ENCODE data around the gene ANKLE2.

ANKLE2 gene

DNA sequence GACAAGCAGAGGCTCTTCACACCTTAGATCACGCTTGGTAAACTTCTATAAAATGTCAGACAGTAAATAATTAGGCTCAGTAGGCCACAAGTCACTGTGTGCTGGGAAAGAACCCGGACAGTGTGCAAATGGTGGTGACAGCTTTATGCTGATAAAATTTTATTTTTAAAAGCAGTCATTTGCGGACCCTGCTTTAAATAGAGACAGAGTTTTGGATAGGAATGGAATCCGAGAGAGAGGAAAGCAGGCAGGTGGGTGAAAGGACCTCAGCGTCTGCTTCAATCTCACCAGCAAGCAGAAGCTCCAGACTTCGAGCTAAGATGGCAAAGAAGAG is 21.4 kb downstream of the ANKLE2 start:
- no peak overlapping the region for H3K4me2 ChIP-seq (ENCODE audit: low read length, poor library complexity, severe bottlenecking)
- H3K4ac ChIP-seq (ENCODE audit: low read depth in 1 of 2, low read length in 2 of 2) = no peak overlapping the region
- no peak overlapping the region for H3K18ac ChIP-seq (ENCODE audit: low read depth in 1 of 2, low read length in 2 of 2)
- H3K9me3 ChIP-seq (ENCODE audit: control insufficient read depth, low read length) = no peaks in the 10 kb centered on the region
- no peak for DNase-seq
- no peak overlapping the region for H2BK15ac ChIP-seq (ENCODE audit: low read depth, poor library complexity, severe bottlenecking)
- H3K27ac ChIP-seq (ENCODE audit: low read length, poor library complexity, severe bottlenecking) = no peak overlapping the region
- H4K8ac ChIP-seq (ENCODE audit: low read length) = no peak overlapping the region
- WGBS = 87% methylated on average over 6 of the region's 6 CpGs
- H2BK12ac ChIP-seq (ENCODE audit: low read length in 2 of 2) = no peak overlapping the region
- peaks cover 29% of the 10 kb centered on the region for H3K79me1 ChIP-seq (replicated peaks; ENCODE audit: low read length, poor library complexity, severe bottlenecking)
- H3K36me3 ChIP-seq (ENCODE audit: control insufficient read depth in 1 of 2, insufficient read depth in 2 of 2, low read depth in 1 of 2, low read length in 2 of 2) = peaks cover 77 to 91% of the 10 kb centered on the region in 2 experiments
- no peak overlapping the region for H2AFZ ChIP-seq (ENCODE audit: low read depth, low read length)
- no peak overlapping the region for H3K4me3 ChIP-seq (ENCODE audit: insufficient read depth in 1 of 2, low read depth in 1 of 2, low read length in 2 of 2)
- no peak overlapping the region for H3K9ac ChIP-seq (ENCODE audit: low read length)
- H3K23ac ChIP-seq (ENCODE audit: low read length in 2 of 2) = no peak overlapping the region
- no peak overlapping the region for H4K91ac ChIP-seq (ENCODE audit: low read length)
- no peak overlapping the region for H2AK5ac ChIP-seq (ENCODE audit: low read length, severe bottlenecking)
- no peak overlapping the region for H2BK120ac ChIP-seq (ENCODE audit: low read depth, low read length)
- H3K27me3 ChIP-seq (ENCODE audit: control insufficient read depth in 1 of 2, insufficient read depth in 1 of 2, low read length in 2 of 2) = no peaks in the 10 kb centered on the region
- no peak overlapping the region for H3K14ac ChIP-seq (ENCODE audit: low read length in 2 of 2)
- H2BK5ac ChIP-seq (ENCODE audit: low read depth, low read length, poor library complexity, severe bottlenecking) = no peak overlapping the region
- H3K4me1 ChIP-seq (ENCODE audit: control insufficient read depth, insufficient read depth, low read depth, low read length) = no peaks in the 10 kb centered on the region

DNA sequence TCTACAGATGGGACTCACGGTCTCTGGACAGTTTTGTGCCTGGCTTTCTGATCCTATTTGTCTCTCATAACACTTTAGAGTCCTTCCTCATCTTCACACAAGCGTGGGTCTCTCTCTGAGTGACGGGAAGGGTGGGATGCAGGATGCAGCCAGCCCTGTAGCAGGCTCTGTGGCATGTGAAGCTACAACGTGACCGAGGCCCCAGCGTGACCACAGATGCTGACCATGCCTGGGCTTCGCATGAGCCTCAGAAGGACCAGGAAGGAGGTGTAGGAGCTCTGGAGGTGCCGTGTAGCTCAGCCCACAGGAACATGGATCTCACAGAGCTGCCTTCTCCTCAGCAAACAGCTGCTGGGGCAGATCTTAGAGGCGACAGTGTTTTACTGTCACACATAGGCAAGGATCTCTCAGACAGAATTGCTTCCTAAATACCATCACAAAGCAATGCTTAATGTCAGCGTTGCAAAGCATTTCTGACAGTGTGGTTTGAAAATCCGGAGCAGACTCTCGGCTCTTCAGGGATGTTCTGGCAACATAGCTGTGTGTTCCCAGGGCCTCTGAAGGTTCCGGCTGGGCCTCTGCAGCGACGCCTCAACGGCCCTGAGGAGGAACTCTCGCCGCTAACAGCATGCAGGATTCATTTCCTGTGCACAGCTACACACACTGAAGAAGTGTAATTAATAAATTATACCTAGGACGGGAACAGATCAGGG is 21.9 kb downstream of the ANKLE2 start:
- 97% methylated on average over 17 of the region's 19 CpGs for WGBS
- peak overlapping the region in 1 of 2 experiments; percentile 26 for H3K4me3 ChIP-seq (ENCODE audit: insufficient read depth in 1 of 2, low read depth in 1 of 2, low read length in 2 of 2)
- no peak overlapping the region for H2BK5ac ChIP-seq (ENCODE audit: low read depth, low read length, poor library complexity, severe bottlenecking)
- no peak overlapping the region for H2BK120ac ChIP-seq (ENCODE audit: low read depth, low read length)
- no peaks in the 10 kb centered on the region for H3K4me1 ChIP-seq (ENCODE audit: control insufficient read depth, insufficient read depth, low read depth, low read length)
- H2BK15ac ChIP-seq (ENCODE audit: low read depth, poor library complexity, severe bottlenecking) = no peak overlapping the region
- no peak overlapping the region for H3K18ac ChIP-seq (ENCODE audit: low read depth in 1 of 2, low read length in 2 of 2)
- H3K27ac ChIP-seq (ENCODE audit: low read length, poor library complexity, severe bottlenecking) = no peak overlapping the region
- H2BK12ac ChIP-seq (ENCODE audit: low read length in 2 of 2) = no peak overlapping the region
- H2AK5ac ChIP-seq (ENCODE audit: low read length, severe bottlenecking) = no peak overlapping the region
- peaks cover 30% of the 10 kb centered on the region for H3K79me1 ChIP-seq (replicated peaks; ENCODE audit: low read length, poor library complexity, severe bottlenecking)
- DNase-seq = no peak
- H4K8ac ChIP-seq (ENCODE audit: low read length) = peak overlapping the region; percentile 40
- H3K14ac ChIP-seq (ENCODE audit: low read length in 2 of 2) = no peak overlapping the region
- no peak overlapping the region for H3K4ac ChIP-seq (ENCODE audit: low read depth in 1 of 2, low read length in 2 of 2)
- H3K9me3 ChIP-seq (ENCODE audit: control insufficient read depth, low read length) = no peaks in the 10 kb centered on the region
- H3K9ac ChIP-seq (ENCODE audit: low read length) = no peak overlapping the region
- H3K23ac ChIP-seq (ENCODE audit: low read length in 2 of 2) = no peak overlapping the region
- peaks cover 76 to 91% of the 10 kb centered on the region in 2 experiments for H3K36me3 ChIP-seq (ENCODE audit: control insufficient read depth in 1 of 2, insufficient read depth in 2 of 2, low read depth in 1 of 2, low read length in 2 of 2)
- H4K91ac ChIP-seq (ENCODE audit: low read length) = no peak overlapping the region
- H2AFZ ChIP-seq (ENCODE audit: low read depth, low read length) = no peak overlapping the region
- no peaks in the 10 kb centered on the region for H3K27me3 ChIP-seq (ENCODE audit: control insufficient read depth in 1 of 2, insufficient read depth in 1 of 2, low read length in 2 of 2)
- H3K4me2 ChIP-seq (ENCODE audit: low read length, poor library complexity, severe bottlenecking) = no peak overlapping the region

DNA sequence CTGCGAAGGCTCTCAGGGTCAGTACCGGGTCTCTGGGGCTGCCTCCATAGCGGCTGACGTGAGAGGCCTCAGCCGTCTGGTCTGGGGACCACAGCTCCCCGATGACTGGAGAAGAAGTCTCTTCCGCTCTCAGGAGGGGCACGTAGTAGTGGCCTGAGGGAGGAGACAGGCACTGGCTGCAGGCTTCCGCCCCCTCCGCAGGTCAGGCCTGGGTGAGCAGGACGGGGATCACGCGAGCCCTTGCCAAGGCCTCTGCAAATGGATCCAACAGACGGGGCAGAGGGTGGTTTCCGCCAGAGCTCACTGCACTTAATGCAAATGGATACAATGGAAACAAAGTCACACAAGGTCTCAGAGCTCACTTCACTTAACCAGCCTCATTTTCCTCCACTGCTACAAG is 24.7 kb downstream of the ANKLE2 start:
- Histone ChIP-seq H4K91ac (ENCODE audit: low read length) (no peak overlapping the region), H2BK5ac (ENCODE audit: low read depth, low read length, poor library complexity, severe bottlenecking) (no peak overlapping the region), H2AK5ac (ENCODE audit: low read length, severe bottlenecking) (no peak overlapping the region), H3K9me3 (ENCODE audit: control insufficient read depth, low read length) (no peaks in the 10 kb centered on the region), H4K8ac (ENCODE audit: low read length) (no peak overlapping the region), H3K23ac (ENCODE audit: low read length in 2 of 2) (no peak overlapping the region), H3K27me3 (ENCODE audit: control insufficient read depth in 1 of 2, insufficient read depth in 1 of 2, low read length in 2 of 2) (no peaks in the 10 kb centered on the region), H3K27ac (ENCODE audit: low read length, poor library complexity, severe bottlenecking) (no peak overlapping the region), H3K36me3 (ENCODE audit: control insufficient read depth in 1 of 2, insufficient read depth in 2 of 2, low read depth in 1 of 2, low read length in 2 of 2) (peaks cover 85 to 94% of the 10 kb centered on the region in 2 experiments), H3K18ac (ENCODE audit: low read depth in 1 of 2, low read length in 2 of 2) (no peak overlapping the region), H2AFZ (ENCODE audit: low read depth, low read length) (no peak overlapping the region), H2BK12ac (ENCODE audit: low read length in 2 of 2) (no peak overlapping the region), H2BK120ac (ENCODE audit: low read depth, low read length) (no peak overlapping the region), H3K4me3 (ENCODE audit: insufficient read depth in 1 of 2, low read depth in 1 of 2, low read length in 2 of 2) (no peak overlapping the region), H3K4me2 (ENCODE audit: low read length, poor library complexity, severe bottlenecking) (no peak overlapping the region), H3K79me1 (replicated peaks; ENCODE audit: low read length, poor library complexity, severe bottlenecking) (peaks cover 37% of the 10 kb centered on the region), H3K4ac (ENCODE audit: low read depth in 1 of 2, low read length in 2 of 2) (no peak overlapping the region), H2BK15ac (ENCODE audit: low read depth, poor library complexity, severe bottlenecking) (no peak overlapping the region), H3K9ac (ENCODE audit: low read length) (no peak overlapping the region), H3K4me1 (ENCODE audit: control insufficient read depth, insufficient read depth, low read depth, low read length) (peaks cover 3% of the 10 kb centered on the region), H3K14ac (ENCODE audit: low read length in 2 of 2) (no peak overlapping the region)
- WGBS = 96% methylated on average over 13 of the region's 15 CpGs
- DNase-seq = no peak

DNA sequence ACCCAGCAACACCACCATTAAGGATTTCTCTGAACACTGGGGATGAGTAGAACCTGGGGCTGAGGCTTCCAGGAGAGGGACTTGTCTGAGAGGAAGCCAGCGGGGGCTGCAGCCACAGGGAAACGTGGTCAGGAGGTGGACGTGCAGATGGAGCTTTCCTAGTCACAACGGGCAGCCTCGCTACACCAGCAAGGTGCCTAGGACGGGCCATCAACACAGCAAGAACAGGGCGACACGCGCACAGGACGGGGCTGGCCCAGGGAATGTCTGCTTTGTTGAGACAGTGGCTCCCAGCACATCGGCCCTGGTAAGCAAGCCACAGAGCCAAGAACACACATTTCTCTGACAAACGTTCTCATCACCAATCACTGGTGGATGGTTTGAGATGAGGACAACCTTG is 25.3 kb downstream of the ANKLE2 start:
- Histone ChIP-seq H3K27me3 (ENCODE audit: control insufficient read depth in 1 of 2, insufficient read depth in 1 of 2, low read length in 2 of 2) (no peaks in the 10 kb centered on the region), H3K36me3 (ENCODE audit: control insufficient read depth in 1 of 2, insufficient read depth in 2 of 2, low read depth in 1 of 2, low read length in 2 of 2) (peaks cover 90 to 94% of the 10 kb centered on the region in 2 experiments), H3K14ac (ENCODE audit: low read length in 2 of 2) (no peak overlapping the region), H3K18ac (ENCODE audit: low read depth in 1 of 2, low read length in 2 of 2) (no peak overlapping the region), H2BK120ac (ENCODE audit: low read depth, low read length) (no peak overlapping the region), H3K27ac (ENCODE audit: low read length, poor library complexity, severe bottlenecking) (no peak overlapping the region), H4K91ac (ENCODE audit: low read length) (no peak overlapping the region), H2BK5ac (ENCODE audit: low read depth, low read length, poor library complexity, severe bottlenecking) (no peak overlapping the region), H3K9me3 (ENCODE audit: control insufficient read depth, low read length) (no peaks in the 10 kb centered on the region), H2AK5ac (ENCODE audit: low read length, severe bottlenecking) (no peak overlapping the region), H2BK15ac (ENCODE audit: low read depth, poor library complexity, severe bottlenecking) (no peak overlapping the region), H3K4me2 (ENCODE audit: low read length, poor library complexity, severe bottlenecking) (no peak overlapping the region), H3K4ac (ENCODE audit: low read depth in 1 of 2, low read length in 2 of 2) (no peak overlapping the region), H3K9ac (ENCODE audit: low read length) (no peak overlapping the region), H3K23ac (ENCODE audit: low read length in 2 of 2) (no peak overlapping the region), H4K8ac (ENCODE audit: low read length) (no peak overlapping the region), H2BK12ac (ENCODE audit: low read length in 2 of 2) (no peak overlapping the region), H3K4me1 (ENCODE audit: control insufficient read depth, insufficient read depth, low read depth, low read length) (peaks cover 3% of the 10 kb centered on the region), H2AFZ (ENCODE audit: low read depth, low read length) (no peak overlapping the region), H3K79me1 (replicated peaks; ENCODE audit: low read length, poor library complexity, severe bottlenecking) (peaks cover 40% of the 10 kb centered on the region), H3K4me3 (ENCODE audit: insufficient read depth in 1 of 2, low read depth in 1 of 2, low read length in 2 of 2) (no peak overlapping the region)
- no peak for DNase-seq
- WGBS = 94% methylated on average over 12 of the region's 12 CpGs
